Activated CD4-positive, alpha-beta T cell treated with anti-CD3 and anti-CD28 coated beads, Interleukin-2, amount 10 ng/mL, durations not matched to agents 24 days and 14 days (primary cell): ENCODE results near the gene TTC12. TPM values are rescaled to one million over a fixed set of nuclear protein-coding genes. Genes with fewer than 3 reads are reported as not detected.

Experiments used
- DNase-seq: peaks from one replicate; pipeline ENCODE4 v3.0.0; 2022
- H3K27ac Mint-ChIP-seq: one replicate; pipeline ENCODE4 v1.8.0; 2022; ENCODE audit warnings: mild to moderate bottlenecking, mixed read lengths
- H3K27me3 Mint-ChIP-seq: one replicate; pipeline ENCODE4 v1.8.0; 2022; ENCODE audit warnings: mixed read lengths
- H3K36me3 Mint-ChIP-seq: one replicate; pipeline ENCODE4 v1.8.0; 2022; ENCODE audit warnings: low read depth, mild to moderate bottlenecking, mixed read lengths
- H3K4me1 Mint-ChIP-seq: one replicate; pipeline ENCODE4 v1.8.0; 2021; ENCODE audit warnings: mixed read lengths
- H3K4me3 Mint-ChIP-seq: one replicate; pipeline ENCODE4 v1.8.0; 2022; ENCODE audit warnings: mild to moderate bottlenecking, moderate library complexity, mixed read lengths
- H3K9me3 Mint-ChIP-seq: one replicate; pipeline ENCODE4 v1.8.0; 2021; ENCODE audit warnings: mixed read lengths
- intact Hi-C: fragments of 100-400 bp; cut with micrococcal nuclease; formaldehyde crosslinking; loops from one replicate; pipeline ENCODE4 v1.15.1; 2023
- total RNA-seq: library from RNA; stranded (reverse); gene quantifications from 2 replicates; pipeline ENCODE4 v1.2.3, GENCODE V29; 2022

TTC12 gene
- total RNA-seq, 1 donor from 2014 or later: 5.3 TPM

DNA sequence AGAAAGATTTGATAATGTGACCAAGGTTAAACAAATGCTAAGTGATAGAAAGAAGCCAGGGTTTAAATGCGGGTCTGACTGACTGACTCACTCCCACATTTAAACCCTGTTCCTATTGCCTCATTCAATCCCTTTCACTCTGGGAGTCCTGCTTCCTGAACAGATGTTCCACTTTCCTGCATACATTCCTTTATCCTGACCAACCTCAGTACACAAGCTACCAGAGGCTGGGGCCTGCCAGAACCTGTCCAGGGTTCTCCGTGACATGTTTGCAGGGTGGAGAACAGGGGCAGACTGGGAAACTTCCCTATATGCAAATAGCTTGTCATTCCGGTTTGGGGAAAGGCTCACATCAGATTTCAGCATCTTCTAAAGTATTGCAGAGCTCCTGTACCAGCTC lies 70.2 kb downstream of the TTC12 start:
- no peak overlapping the region for H3K4me3 Mint-ChIP-seq
- H3K9me3 Mint-ChIP-seq: no peaks in the 10 kb centered on the region
- no peak overlapping the region for H3K27ac Mint-ChIP-seq
- intact Hi-C loops: no loop called here
- no peaks in the 10 kb centered on the region for H3K36me3 Mint-ChIP-seq
- peaks cover 7% of the 10 kb centered on the region for H3K27me3 Mint-ChIP-seq
- DNase-seq: no peak
- H3K4me1 Mint-ChIP-seq: no peaks in the 10 kb centered on the region

DNA sequence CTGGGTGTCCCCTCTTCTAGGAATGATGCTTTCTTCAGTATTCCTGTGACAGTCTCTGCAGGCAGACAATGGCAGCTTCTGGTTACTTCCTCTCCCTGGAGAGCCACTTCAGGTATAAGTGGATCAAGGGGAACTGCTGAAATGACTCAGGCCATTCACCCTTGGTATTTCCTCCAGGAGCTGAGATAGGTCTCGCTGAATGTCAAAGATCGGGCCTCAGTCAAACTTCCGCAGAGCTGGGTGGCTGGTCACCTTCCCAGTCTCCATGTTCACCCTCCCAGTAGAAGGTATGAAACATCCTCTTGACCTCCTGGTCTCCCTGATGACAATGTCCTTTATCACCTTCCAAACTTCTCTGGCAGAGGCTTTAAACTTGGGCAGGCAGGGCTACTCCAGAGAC lies 71.4 kb downstream of the TTC12 start:
- intact Hi-C loops: no loop called here
- Mint-ChIP-seq H3K27me3 (peaks cover 7% of the 10 kb centered on the region), H3K27ac (no peak overlapping the region), H3K4me1 (no peaks in the 10 kb centered on the region), H3K4me3 (no peak overlapping the region), H3K36me3 (no peaks in the 10 kb centered on the region), H3K9me3 (no peaks in the 10 kb centered on the region)
- DNase-seq: no peak

DNA sequence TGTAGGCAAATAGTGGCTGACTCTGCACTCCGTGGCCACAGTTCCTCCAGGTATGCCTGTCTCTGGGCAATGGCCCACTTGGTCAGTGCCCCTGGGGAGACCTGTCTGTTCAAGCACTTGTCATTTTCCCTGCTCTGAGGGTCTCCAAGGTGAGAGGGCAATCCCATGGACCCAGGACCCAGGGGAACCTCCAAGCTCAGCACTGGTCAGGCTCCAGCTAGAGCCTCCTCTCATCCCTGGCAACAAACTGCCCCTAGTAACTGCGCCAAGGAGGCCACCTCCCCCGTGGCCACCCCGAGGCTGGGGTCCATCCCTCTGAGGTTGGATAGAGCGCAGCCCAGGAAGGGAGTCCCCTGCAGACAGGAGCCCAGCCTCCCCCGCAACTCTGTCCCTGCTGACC lies 72.5 kb downstream of the TTC12 start:
- no peak for DNase-seq
- Mint-ChIP-seq H3K27ac (no peak overlapping the region), H3K36me3 (no peaks in the 10 kb centered on the region), H3K9me3 (no peaks in the 10 kb centered on the region), H3K4me3 (no peak overlapping the region), H3K27me3 (peaks cover 7% of the 10 kb centered on the region), H3K4me1 (no peaks in the 10 kb centered on the region)
- intact Hi-C loops: no loop called here

DNA sequence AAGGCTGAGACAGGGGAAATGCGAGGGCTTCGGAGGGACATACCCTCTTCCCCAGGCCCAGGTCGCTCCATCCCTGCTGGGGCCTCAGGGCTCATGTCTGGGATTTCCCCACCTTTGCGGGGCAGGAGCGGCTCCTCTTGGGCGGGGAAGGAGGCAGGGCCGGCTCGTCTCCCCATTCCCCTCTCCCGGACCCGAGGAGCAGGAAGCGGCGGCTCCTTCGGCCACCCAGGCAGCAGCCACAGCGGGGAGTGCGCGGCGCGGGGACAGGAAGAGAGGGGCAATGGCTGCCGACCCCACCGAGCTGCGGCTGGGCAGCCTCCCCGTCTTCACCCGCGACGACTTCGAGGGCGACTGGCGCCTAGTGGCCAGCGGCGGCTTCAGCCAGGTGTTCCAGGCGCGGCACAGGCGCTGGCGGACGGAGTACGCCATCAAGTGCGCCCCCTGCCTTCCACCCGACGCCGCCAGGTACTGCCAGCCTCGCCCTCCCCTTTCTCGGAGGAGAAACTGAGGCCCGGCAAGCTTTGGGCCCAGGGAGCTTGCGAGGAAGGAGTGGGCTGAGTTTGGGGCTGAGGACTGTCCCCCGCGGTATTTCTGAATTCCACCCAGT lies 73.3 kb downstream of the TTC12 start, which contains the start of gene ANKK1:
TSS of gene ANKK1 (plus strand) at position 175 of the 607 bp plus-strand sequence. CDS start at position 281, 106 bp downstream.
- intact Hi-C loops: no loop called here
- H3K4me3 Mint-ChIP-seq: no peak within 1 kb of the TSS
- H3K27me3 Mint-ChIP-seq: peaks cover 7% of the 10 kb centered on the region

DNA sequence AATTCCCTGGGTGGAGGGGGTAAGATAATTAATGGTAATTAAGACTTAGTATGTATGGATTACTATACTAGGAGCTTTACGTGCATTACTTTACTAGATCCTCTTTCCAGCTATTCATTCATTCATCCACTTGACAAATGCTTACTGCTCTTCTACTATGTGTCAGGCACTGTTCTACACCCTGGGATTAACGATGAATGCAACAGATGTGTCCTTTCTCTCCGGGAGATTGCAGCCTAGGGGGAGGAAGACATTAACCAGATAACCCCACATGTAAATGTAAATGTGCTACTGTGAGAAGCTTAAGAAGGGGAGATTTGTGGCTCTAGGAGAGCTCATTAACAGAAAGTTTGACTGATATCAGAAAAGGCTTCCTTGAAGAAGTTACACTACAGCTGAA lies 74.9 kb downstream of the TTC12 start:
- intact Hi-C loops: no loop called here
- no peak for DNase-seq
- Mint-ChIP-seq H3K4me1 (no peaks in the 10 kb centered on the region), H3K27me3 (peaks cover 9% of the 10 kb centered on the region), H3K36me3 (no peaks in the 10 kb centered on the region), H3K9me3 (no peaks in the 10 kb centered on the region), H3K4me3 (no peak overlapping the region), H3K27ac (no peak overlapping the region)

More for the DNA sequence above, 73.3 kb downstream of the TTC12 start, which contains the start of gene ANKK1:
- Mint-ChIP-seq H3K9me3 (no peaks in the 10 kb centered on the region), H3K4me1 (no peaks in the 10 kb centered on the region), H3K27ac (no peak within 1 kb of the TSS), H3K36me3 (no peaks in the 10 kb centered on the region)
- no peak for DNase-seq

DNA sequence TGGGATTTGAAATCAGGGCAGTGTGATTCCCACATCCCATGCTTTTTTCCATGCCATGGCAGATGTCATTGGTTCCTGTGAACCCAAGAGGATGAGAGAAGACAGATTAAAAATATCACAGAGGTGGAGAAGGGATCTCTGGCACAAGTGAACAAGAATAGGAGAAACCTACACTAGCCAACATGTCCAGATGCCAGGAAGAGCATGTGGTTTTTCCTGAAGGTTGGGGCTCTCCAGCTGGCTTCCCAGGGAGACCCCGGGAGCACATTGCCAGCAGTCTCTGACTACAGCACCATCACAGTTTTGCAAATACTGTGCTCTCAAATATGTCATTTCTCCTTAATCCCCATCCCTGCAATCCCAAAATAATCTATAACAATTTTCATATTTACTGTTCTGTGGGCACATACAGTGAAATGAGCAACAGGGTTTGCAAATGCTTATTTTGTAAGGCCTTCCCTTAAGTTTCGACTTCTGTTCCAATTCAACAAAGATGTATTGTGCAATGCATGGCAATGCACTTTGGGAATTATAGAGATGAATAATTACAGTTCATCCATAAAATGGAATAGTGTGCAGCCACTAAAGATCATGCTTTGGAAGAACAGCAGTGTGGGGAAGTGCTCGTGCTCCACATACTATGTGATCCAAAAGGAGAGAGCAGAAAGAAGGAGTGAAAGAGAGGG lies 78.0 kb downstream of the TTC12 start:
- Mint-ChIP-seq H3K9me3 (no peaks in the 10 kb centered on the region), H3K4me1 (no peaks in the 10 kb centered on the region)

DNA sequence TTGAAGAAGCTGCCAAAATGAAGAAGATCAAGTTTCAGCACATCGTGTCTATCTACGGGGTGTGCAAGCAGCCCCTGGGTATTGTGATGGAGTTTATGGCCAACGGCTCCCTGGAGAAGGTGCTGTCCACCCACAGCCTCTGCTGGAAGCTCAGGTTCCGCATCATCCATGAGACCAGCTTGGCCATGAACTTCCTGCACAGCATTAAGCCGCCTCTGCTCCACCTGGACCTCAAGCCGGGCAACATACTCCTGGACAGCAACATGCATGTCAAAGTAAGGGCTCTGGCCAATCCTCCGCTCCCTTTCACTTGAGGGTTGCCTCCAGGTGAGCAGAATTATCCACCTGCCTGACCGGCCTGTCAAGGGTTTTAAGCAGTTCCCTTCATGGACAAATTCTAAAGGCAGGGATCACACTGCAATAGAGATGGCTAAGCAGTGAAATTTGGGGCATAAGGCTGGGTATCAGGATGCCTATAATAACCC lies 79.2 kb downstream of the TTC12 start:
- no peak overlapping the region for H3K4me3 Mint-ChIP-seq
- intact Hi-C loops: no loop called here
- no peak overlapping the region for H3K27ac Mint-ChIP-seq
- no peaks in the 10 kb centered on the region for H3K9me3 Mint-ChIP-seq
- H3K27me3 Mint-ChIP-seq: peaks cover 2% of the 10 kb centered on the region
- no peaks in the 10 kb centered on the region for H3K36me3 Mint-ChIP-seq
- H3K4me1 Mint-ChIP-seq: no peaks in the 10 kb centered on the region
- no peak for DNase-seq

More for the DNA sequence above, 78.0 kb downstream of the TTC12 start:
- Mint-ChIP-seq H3K4me3 (no peak overlapping the region), H3K36me3 (no peaks in the 10 kb centered on the region), H3K27ac (no peak overlapping the region), H3K27me3 (peaks cover 2% of the 10 kb centered on the region)
- intact Hi-C loops: no loop called here
- no peak for DNase-seq

DNA sequence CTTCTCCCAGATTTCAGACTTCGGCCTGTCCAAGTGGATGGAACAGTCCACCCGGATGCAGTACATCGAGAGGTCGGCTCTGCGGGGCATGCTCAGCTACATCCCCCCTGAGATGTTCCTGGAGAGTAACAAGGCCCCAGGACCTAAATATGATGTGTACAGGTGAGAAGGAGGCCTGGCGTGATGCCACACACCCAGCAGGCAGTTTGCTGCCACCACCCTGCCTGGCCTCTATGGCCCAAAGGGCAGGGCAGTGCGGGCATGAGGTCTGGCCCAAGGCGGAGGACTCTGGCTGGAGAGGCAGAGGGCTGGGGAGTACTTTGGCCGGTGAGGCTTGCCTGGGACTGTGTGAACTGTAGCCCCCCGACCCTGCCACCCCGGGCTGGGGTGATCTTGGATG lies 80.5 kb downstream of the TTC12 start:
- Mint-ChIP-seq H3K4me1 (no peaks in the 10 kb centered on the region), H3K36me3 (no peaks in the 10 kb centered on the region), H3K4me3 (no peak overlapping the region), H3K27me3 (peaks cover 2% of the 10 kb centered on the region), H3K27ac (no peak overlapping the region), H3K9me3 (no peaks in the 10 kb centered on the region)
- intact Hi-C loops: no loop called here
- no peak for DNase-seq

DNA sequence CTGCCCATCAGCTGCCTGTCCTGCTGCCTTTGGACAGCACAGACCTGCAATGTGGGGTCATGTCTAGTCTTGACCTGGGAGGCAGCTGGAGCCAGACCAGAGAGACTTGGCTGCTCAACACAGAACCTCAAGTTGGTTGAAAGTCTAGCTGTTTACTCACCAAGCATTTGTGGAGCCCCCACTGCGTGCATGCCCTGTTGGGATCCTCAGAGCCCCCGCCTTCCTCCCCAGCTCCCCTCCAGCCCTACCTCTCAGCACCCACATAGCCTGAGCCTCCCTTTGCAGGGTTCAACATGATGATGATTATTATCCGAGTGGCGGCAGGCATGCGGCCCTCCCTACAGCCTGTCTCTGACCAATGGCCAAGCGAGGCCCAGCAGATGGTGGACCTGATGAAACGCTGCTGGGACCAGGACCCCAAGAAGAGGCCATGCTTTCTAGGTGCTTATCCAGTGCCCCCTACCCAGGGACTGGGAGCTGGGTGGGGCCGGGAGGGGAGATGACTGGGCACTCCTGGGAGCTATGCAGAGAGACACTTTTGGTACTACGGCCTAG lies 81.5 kb downstream of the TTC12 start:
- no peaks in the 10 kb centered on the region for H3K4me1 Mint-ChIP-seq
- H3K27ac Mint-ChIP-seq: no peak overlapping the region
- H3K4me3 Mint-ChIP-seq: no peak overlapping the region

DNA sequence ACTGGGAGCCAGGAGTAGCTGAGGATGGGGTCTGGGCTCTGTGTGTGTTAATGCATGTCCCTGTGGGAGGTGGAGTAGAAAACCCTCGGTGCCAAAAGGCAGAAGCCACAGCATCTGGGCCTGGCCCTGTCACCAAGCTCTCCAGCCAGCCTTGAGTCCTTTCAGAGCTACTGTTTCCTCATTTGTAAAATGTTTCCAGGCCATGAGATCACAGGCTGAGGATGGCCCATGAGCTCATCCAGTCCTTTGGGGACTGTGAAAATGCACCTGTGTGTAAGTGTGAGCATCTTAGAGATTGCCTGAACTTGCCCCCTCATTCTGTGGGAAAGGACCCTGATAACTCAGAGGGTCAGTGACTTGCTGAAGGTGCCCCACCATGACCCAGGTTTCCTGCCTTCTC lies 82.3 kb downstream of the TTC12 start:
- H3K4me3 Mint-ChIP-seq: no peak overlapping the region
- DNase-seq: no peak
- H3K27me3 Mint-ChIP-seq: peaks cover 2% of the 10 kb centered on the region
- intact Hi-C loops: no loop called here
- no peaks in the 10 kb centered on the region for H3K36me3 Mint-ChIP-seq
- H3K4me1 Mint-ChIP-seq: no peaks in the 10 kb centered on the region
- H3K9me3 Mint-ChIP-seq: no peaks in the 10 kb centered on the region
- no peak overlapping the region for H3K27ac Mint-ChIP-seq

More for the DNA sequence above, 81.5 kb downstream of the TTC12 start:
- Mint-ChIP-seq H3K27me3 (peaks cover 2% of the 10 kb centered on the region), H3K36me3 (no peaks in the 10 kb centered on the region), H3K9me3 (no peaks in the 10 kb centered on the region)
- DNase-seq: no peak
- intact Hi-C loops: no loop called here

DNA sequence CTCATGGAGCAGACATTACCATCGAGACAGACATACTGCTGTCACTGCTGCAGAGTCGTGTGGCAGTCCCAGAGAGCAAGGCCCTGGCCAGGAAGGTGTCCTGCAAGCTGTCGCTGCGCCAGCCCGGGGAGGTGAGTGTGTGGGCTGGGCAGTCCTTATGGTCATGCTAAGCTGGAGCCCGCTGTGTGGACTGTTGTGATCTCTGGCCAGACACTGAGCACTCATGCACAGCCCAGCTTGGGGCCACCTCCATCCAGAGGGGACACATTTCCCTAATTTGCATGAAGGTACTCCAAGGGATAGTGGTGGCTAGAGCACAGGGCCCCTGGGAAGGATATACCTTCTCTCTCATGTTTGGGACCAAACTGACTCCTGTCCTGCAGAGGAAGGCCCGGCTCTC lies 82.8 kb downstream of the TTC12 start:
- no peaks in the 10 kb centered on the region for H3K36me3 Mint-ChIP-seq
- no peak for DNase-seq
- no peaks in the 10 kb centered on the region for H3K4me1 Mint-ChIP-seq
- H3K27ac Mint-ChIP-seq: no peak overlapping the region
- intact Hi-C loops: no loop called here
- no peaks in the 10 kb centered on the region for H3K9me3 Mint-ChIP-seq
- H3K27me3 Mint-ChIP-seq: peaks cover 2% of the 10 kb centered on the region
- no peak overlapping the region for H3K4me3 Mint-ChIP-seq

DNA sequence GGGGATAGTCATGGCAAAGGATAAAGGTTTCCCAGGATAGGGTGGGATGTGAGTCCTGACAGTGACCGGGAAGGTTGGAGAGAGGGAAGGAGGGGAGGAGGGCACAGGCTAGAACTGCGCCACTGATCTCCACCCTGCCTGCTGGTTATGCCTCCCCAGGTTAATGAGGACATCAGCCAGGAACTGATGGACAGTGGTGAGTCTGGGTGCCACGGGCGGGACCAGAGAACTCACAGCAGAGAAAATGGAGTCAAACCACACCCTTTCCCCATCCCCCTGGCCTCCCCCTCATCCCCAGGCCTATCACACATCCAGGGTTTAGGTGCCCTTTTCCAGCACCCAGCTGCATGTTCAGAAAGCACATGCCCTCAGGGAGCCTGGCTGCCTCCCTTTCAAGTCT lies 83.4 kb downstream of the TTC12 start:
- H3K36me3 Mint-ChIP-seq: no peaks in the 10 kb centered on the region
- no peaks in the 10 kb centered on the region for H3K4me1 Mint-ChIP-seq
- no peaks in the 10 kb centered on the region for H3K9me3 Mint-ChIP-seq
- H3K4me3 Mint-ChIP-seq: no peak overlapping the region
- no peak overlapping the region for H3K27ac Mint-ChIP-seq
- DNase-seq: no peak
- peaks cover 2% of the 10 kb centered on the region for H3K27me3 Mint-ChIP-seq
- intact Hi-C loops: no loop called here

DNA sequence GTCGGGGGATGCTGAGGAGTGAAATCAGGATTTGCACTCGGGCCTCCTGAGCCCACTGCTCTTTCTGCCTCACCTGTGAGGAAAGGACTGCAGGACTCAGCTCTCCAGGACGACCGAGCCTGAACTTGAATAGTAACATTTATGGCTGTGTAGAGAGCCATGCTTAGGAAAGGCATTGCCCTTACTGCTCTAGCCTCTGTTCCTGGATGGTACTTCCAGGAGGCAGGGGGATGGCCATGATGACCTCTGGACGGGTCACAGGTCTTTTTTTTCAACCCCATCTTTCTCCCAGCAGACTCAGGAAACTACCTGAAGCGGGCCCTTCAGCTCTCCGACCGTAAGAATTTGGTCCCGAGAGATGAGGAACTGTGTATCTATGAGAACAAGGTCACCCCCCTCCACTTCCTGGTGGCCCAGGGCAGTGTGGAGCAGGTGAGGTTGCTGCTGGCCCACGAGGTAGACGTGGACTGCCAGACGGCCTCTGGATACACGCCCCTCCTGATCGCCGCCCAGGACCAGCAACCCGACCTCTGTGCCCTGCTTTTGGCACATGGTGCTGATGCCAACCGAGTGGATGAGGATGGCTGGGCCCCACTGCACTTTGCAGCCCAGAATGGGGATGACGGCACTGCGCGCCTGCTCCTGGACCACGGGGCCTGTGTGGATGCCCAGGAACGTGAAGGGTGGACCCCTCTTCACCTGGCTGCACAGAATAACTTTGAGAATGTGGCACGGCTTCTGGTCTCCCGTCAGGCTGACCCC lies 84.5 kb downstream of the TTC12 start:
- Mint-ChIP-seq H3K27ac (no peak overlapping the region), H3K4me3 (no peak overlapping the region), H3K4me1 (no peaks in the 10 kb centered on the region), H3K9me3 (no peaks in the 10 kb centered on the region), H3K36me3 (no peaks in the 10 kb centered on the region), H3K27me3 (no peaks in the 10 kb centered on the region)
- DNase-seq: no peak
- intact Hi-C loops: no loop called here
